GM18868 (cell line): ENCODE data around the gene DPP10.

Experiments
- ATAC-seq: cut with Tn5 transposase; IDR thresholded peaks from one replicate; pipeline ENCODE4 v1.9.1; 2021; ENCODE audit warnings: mild to moderate bottlenecking, moderate library complexity; ENCODE audit not compliant: unreplicated experiment

Gene DPP10

DNA sequence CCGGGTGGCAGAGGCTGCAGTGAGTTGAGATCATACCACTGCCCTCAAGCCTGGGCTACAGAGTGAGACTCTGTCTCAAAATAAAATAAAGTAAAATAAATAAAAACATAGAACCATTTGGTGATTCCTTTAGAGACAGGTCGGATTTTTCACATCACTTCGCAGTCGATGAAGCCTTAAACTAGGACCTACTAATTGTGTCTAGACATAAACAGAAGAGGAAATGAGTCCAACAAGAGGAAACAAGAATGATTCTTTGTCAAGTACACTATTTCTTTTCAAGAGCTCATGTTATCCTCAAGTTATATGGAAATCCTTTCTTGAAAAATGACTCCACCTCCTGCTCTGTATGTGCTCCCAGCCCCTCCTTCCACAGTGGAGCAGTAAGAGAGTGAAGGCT is 758.9 kb downstream of the DPP10 start:
- ATAC-seq: no peak

GRCh38 chr2:115208493-115209164 is 766.2 kb downstream of the DPP10 start:
- no peak for ATAC-seq

DNA sequence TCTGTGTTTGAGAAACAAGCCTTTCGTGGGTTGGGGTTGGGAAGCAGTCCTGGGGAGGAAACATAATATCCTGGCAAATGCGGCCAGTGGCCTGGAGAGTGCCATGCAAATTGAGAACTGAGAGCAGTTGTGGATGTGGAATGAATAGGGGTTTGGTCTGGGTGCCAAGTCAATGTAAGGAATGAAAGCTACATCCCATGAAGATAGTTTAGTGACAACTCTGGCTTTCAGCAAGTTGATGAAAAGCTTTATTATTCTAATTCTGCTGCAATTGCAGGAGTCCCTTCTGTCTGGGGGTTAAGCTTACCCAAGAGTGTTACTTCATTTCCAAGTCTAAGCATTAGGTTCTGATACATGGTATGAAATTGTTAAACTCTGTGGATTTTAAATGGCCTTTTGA is 771.6 kb downstream of the DPP10 start:
- ATAC-seq: no peak

DNA sequence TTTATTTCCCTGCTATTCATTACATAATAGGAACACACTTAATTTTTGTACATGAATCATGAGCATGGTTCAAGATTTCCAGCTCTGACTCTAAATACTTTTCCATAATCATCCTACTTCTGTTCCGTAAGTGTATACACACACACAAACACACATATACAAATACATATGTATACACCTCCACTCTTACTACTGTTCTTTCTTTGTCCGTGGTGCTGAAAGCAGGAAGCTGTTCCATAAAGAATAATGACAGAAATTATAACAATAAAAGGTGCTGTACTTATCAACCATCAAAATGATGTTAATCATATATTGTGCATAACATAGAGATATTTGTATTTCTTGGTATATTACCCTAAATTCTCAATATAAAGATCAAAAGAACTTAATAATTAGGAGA is 776.9 kb downstream of the DPP10 start:
- no peak for ATAC-seq

DNA sequence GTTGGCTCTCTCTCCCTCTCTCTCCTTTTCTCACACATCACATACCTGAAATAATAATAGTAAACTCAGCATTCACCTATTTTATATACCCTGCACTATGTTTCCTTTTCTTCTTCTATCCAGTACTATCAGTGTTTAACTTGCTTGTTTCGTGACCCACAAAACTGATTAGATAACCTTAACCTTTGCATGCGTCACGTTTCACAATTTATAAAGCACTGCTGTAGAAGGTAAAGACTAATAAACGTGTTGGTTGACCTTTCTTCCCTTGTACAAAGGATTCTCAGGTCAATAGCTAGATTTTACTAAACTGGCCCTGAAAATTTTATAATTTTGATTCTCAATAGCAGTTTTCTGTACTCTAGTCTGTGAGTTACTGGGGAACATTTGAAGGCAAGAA is 791.7 kb downstream of the DPP10 start:
- ATAC-seq: no peak

GRCh38 chr2:115234737-115235136 is 792.3 kb downstream of the DPP10 start:
- no peak for ATAC-seq

- ATAC-seq: no peak
These were observed 805.6 kb downstream of the DPP10 start for GRCh38 chr2:115248066-115248465.

- ATAC-seq: no peak
These were observed 834.9 kb downstream of the DPP10 start for GRCh38 chr2:115277366-115277765.

DNA sequence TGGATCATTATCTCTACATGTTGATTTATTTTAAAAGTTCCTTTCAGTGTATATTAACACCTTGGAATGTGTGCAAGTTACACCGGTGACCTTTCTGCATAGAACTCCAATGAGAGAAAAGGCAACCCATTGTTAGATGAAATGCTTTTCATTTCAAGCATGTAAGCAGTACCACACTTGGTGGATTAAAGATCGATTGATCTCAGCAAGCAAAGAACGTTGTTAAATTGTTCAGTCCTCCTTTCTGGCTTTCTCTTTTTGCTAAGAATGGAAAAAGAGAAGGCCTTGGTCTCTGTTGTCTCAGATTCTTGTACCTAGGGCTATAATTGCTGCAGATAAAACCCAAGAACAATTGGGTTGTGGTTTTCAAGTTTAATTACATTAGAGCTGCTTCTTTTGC is 843.0 kb downstream of the DPP10 start:
- ATAC-seq: no peak

GRCh38 chr2:115290478-115290877 is 848.0 kb downstream of the DPP10 start:
- no peak for ATAC-seq

DNA sequence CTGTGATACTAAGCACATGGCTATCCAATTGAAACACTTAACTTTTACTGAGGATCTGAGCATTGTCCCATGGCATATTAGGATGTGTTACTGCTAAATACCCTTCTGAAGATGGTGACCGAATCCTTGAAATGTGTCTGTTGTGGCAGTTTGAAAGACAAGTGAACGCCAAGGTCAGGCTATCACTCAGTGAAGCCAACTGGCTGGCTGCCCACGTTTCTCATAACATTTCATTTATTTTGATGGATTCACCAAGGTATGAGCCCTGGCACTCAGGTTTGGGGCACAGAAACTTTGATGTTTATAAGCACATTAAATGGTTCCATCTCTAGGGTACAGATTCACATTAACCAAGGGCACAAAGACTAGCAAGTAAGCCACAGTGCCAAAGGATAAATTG is 850.3 kb downstream of the DPP10 start:
- no peak for ATAC-seq

GRCh38 chr2:115294999-115295398 is 852.6 kb downstream of the DPP10 start:
- no peak for ATAC-seq

GRCh38 chr2:115297056-115297455 is 854.6 kb downstream of the DPP10 start:
- no peak for ATAC-seq

- ATAC-seq: no peak
These were observed 856.8 kb downstream of the DPP10 start for GRCh38 chr2:115299199-115299598.

GRCh38 chr2:115305712-115306111 is 863.3 kb downstream of the DPP10 start:
- ATAC-seq: no peak

DNA sequence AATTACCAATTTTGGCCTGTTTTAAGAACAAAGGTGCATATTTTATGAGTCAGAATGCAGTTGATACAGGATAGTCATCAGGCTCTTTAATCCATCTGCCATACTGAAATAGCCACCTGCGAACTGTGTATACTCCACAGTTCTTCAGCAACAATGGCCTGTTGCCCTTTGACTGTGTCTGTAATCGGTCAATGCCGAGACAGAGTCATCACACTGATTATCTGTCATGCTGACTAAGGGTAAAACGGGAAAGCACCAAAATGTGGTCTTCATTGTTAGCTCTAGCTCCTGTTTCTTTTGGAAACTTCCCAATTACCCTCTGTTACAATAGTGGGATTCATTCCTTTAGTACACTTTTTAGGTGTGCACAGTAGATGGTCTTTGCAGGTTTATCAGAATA is 871.7 kb downstream of the DPP10 start:
- ATAC-seq: no peak

- no peak for ATAC-seq
These were observed 884.6 kb downstream of the DPP10 start for GRCh38 chr2:115327061-115327460.

DNA sequence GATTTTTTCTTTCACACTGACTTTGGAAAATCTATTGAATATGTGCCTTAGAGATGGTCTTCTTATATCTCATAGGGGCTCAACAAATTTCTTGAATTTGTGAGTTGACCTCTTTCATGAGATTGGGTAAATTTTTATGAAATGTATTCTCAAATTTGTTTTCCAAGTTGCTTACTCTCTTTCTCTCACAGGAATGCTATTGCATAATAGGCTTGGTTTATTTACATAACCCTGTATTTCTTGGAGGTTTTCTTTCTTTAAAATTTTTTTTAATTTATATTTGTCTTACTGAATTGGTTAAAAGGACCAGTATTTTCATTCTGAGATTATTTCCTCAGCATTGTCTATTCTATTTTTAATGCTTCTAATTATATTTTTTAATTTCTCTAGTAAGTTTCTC is 917.1 kb downstream of the DPP10 start:
- ATAC-seq: no peak

GRCh38 chr2:115364093-115364492 is 921.7 kb downstream of the DPP10 start:
- no peak for ATAC-seq

- ATAC-seq: no peak
These were observed 927.0 kb downstream of the DPP10 start for GRCh38 chr2:115369400-115369799.

DNA sequence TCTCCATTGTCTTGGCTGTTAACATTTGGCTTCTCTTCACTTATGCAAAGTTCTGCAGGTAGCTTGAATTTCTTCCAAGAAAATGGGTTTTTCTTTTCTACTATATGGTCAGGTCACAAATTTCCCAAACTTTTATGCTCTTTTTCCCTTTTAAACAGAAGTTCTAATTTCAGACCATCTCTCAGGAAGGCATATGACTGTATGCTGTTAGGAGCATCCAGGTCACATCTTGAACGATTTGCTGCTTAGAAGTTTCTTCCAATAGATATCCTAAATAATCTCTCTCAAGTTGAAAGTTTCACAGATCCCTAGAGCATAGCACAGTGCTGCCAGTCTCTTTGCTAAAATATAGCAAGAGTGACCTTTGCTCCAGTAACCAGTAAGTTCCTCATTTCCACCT is 932.5 kb downstream of the DPP10 start:
- ATAC-seq: no peak

DNA sequence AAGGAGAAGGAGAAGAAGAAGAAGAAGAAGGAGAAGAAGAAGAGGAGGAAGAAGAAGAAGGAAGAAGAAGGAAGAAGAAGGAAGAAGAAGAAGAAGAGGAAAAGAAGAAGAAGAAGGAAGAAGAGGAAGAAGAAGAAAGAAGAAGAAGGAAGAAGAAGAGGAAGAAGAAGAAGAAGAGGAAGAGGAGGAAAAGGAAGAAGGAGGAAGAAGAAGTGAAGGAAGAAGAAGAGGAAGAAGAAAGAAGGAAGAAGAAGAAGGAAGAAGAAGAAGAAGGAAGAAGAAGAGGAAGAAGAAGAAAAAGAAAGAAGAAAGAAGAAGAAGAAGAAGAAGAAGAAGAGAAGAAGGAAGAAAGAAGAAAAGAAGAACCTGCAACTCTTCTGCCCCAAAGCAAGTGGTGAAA is 942.0 kb downstream of the DPP10 start:
- ATAC-seq: no peak

GRCh38 chr2:115386465-115386864 is 944.0 kb downstream of the DPP10 start:
- ATAC-seq: no peak
